Stimulated activated naive CD4-positive, alpha-beta T cell treated with Interleukin-2 at 50 U/mL for 16 hours (primary cell): Measurements from ENCODE around the gene TTC6.

Experiments used
- DNase-seq: peaks from one replicate; lab custom pipeline; 2025; lab: John Stamatoyannopoulos, UW

The TTC6 gene

GRCh38 chr14:37623971-37624370 lies 28.5 kb downstream of the TTC6 start:
- no peak for DNase-seq

GRCh38 chr14:37625597-37626595 lies 30.5 kb downstream of the TTC6 start:
- no peak for DNase-seq

DNA sequence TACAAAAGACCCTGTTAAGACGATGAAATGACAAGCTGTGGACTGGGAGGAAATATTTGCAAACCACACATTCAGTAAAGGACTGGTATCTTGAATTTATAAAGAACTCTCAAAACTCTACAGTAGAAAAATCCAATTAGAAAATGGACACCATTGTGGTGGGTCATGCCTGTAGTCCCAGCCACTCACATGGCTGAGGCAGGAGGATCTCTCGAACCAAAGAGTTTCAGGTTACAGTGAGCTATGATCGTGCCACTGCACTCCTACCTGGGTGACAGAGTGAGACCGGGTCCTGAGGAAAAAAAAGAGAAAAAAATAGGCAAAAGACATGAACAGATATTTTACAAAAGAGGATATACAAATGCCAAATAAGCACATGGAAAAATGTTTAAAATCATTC lies 41.9 kb downstream of the TTC6 start:
- no peak for DNase-seq

DNA sequence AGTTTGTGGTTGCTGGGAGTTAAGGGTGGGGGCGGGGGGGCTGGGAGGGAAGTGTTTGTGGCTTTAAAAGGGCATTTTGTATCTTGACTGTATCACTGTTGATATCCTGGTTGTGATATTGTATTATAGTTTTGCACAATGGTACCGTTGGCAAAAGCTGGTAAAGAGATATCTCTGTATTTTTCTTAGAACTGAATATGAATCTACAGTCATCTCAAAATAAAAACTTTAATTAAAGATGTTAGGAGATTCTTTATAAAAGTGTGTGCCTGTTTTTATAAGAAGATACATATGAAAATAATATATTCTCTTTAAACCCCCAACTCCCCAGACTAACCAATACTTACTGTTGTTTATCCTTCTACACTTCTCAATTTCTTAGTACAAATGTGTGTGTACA lies 43.2 kb downstream of the TTC6 start:
- DNase-seq = no peak

DNA sequence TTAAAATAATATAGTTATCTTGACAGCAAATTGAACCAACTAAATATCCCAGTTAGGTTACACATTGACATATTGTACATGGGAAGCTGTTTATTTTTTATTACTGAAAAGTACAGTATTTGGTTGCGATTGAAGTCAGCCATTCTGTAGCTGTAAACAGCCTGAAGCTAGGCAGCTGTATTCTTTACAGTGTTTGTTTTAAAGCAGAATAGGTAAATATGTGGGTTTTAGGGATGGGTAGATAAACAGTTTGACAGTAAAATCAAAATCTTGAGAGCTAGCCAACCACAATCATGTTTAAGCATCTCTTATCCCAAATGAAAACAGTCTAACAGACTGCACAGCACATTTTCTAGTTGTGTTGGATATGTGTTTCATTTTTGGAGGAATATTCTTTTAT lies 45.7 kb downstream of the TTC6 start:
- DNase-seq = no peak

GRCh38 chr14:37642125-37642524 lies 46.7 kb downstream of the TTC6 start:
- no peak for DNase-seq

GRCh38 chr14:37643701-37644100 lies 48.3 kb downstream of the TTC6 start:
- DNase-seq = no peak
